HEK293T (cell line): ENCODE measurements around the gene ISLR.

Experiments used
- CTCF ChIA-PET: fragments of 350-600 bp; formaldehyde crosslinking; extraction: SDS; loops from one replicate; lab custom pipeline; 2021; ENCODE audit warnings: antibody characterized with exemption, inconsistent platforms; lab: Yijun Ruan, JAX
- POLR2A ChIA-PET: fragments of 350-600 bp; formaldehyde crosslinking; extraction: SDS; loops from one replicate; lab custom pipeline; 2020; ENCODE audit warnings: antibody characterized with exemption, inconsistent platforms; lab: Yijun Ruan, JAX
- DNase-seq: peaks from one replicate; pipeline ENCODE4 v3.0.0; 2012; ENCODE audit warnings: mixed read lengths; ENCODE audit errors: extremely low spot score
- ARNT ChIP-seq: fragments of 450-650 bp; IDR thresholded peaks from 2 replicates; pipeline ENCODE4 v1.6.1; 2017; ENCODE audit warnings: mild to moderate bottlenecking
- BHLHE40 ChIP-seq: fragments of 450-650 bp; IDR thresholded peaks from 2 replicates; pipeline ENCODE4 v1.6.1; 2016; ENCODE audit warnings: mild to moderate bottlenecking, moderate library complexity, borderline replicate concordance
- CTBP1 ChIP-seq: fragments of 450-650 bp; IDR thresholded peaks from 2 replicates; pipeline ENCODE4 v1.6.1; 2016; ENCODE audit warnings: borderline replicate concordance
- ELF4 ChIP-seq: fragments of 450-650 bp; IDR thresholded peaks from 2 replicates; pipeline ENCODE4 v1.6.1; 2017; ENCODE audit warnings: antibody characterized with exemption
- FOXA1 ChIP-seq: fragments of 450-650 bp; IDR thresholded peaks from 2 replicates; pipeline ENCODE4 v1.6.1; 2016; ENCODE audit warnings: mild to moderate bottlenecking
- FOXK2 ChIP-seq: fragments of 450-650 bp; IDR thresholded peaks from 2 replicates; pipeline ENCODE4 v1.6.1; 2016; ENCODE audit warnings: mild to moderate bottlenecking
- FOXM1 ChIP-seq: fragments of 450-650 bp; IDR thresholded peaks from 2 replicates; pipeline ENCODE4 v1.6.1; 2017; ENCODE audit warnings: mild to moderate bottlenecking, borderline replicate concordance
- HDGF ChIP-seq: fragments of 450-650 bp; IDR thresholded peaks from 2 replicates; pipeline ENCODE4 v1.6.1; 2017; ENCODE audit warnings: antibody characterized with exemption, borderline replicate concordance
- L3MBTL2 ChIP-seq: fragments of 450-650 bp; conservative IDR thresholded peaks from 2 replicates; pipeline ENCODE4 v1.6.1; 2016; ENCODE audit warnings: mild to moderate bottlenecking
- LEF1 ChIP-seq: fragments of 450-650 bp; IDR thresholded peaks from 2 replicates; pipeline ENCODE4 v1.6.1; 2017; ENCODE audit warnings: mild to moderate bottlenecking, borderline replicate concordance
- NFRKB ChIP-seq: fragments of 450-650 bp; IDR thresholded peaks from 2 replicates; pipeline ENCODE4 v1.6.1; 2016; ENCODE audit warnings: mild to moderate bottlenecking, moderate library complexity
- PKNOX1 ChIP-seq: fragments of 450-650 bp; IDR thresholded peaks from 2 replicates; pipeline ENCODE4 v1.6.1; 2016
- SP1 ChIP-seq: fragments of 450-650 bp; IDR thresholded peaks from 2 replicates; pipeline ENCODE4 v1.6.1; 2017
- SUZ12 ChIP-seq: fragments of 450-650 bp; IDR thresholded peaks from 2 replicates; pipeline ENCODE4 v1.6.1; 2016; ENCODE audit warnings: mild to moderate bottlenecking
- TARDBP ChIP-seq: fragments of 450-650 bp; IDR thresholded peaks from 2 replicates; pipeline ENCODE4 v1.6.1; 2016
- ZNF384 ChIP-seq: fragments of 450-650 bp; IDR thresholded peaks from 2 replicates; pipeline ENCODE4 v1.6.1; 2016

Gene ISLR

GRCh38 chr15:74137537-74137894, 36.0 kb upstream of the ISLR start:
- ChIA-PET CTCF (interaction anchor here (0.7 kb wide), 1 partner anchor 108 kb away, joined by 3 read pairs; no protein-coding TSS in a partner anchor), POLR2A (no interaction called here)
- TF ChIP-seq SUZ12 (no peak), LEF1 (no peak), SP1 (no peak), NFRKB (no peak), ELF4 (no peak), CTBP1 (no peak), BHLHE40 (no peak), ARNT (no peak), FOXA1 (no peak), FOXM1 (no peak), TARDBP (no peak), L3MBTL2 (no peak), PKNOX1 (no peak), ZNF384 (no peak), HDGF (no peak), FOXK2 (no peak)
- DNase-seq: no peak

- DNase-seq: no peak
- ChIA-PET POLR2A (no interaction called here), CTCF (interaction anchor here (1.1 kb wide), 1 partner anchor 11 kb away, joined by 4 read pairs; no protein-coding TSS in a partner anchor)
- TF ChIP-seq ELF4: no peak
- no peak for TF ChIP-seq CTBP1
Measured at GRCh38 chr15:74138642-74139041, 34.9 kb upstream of the ISLR start.

DNA sequence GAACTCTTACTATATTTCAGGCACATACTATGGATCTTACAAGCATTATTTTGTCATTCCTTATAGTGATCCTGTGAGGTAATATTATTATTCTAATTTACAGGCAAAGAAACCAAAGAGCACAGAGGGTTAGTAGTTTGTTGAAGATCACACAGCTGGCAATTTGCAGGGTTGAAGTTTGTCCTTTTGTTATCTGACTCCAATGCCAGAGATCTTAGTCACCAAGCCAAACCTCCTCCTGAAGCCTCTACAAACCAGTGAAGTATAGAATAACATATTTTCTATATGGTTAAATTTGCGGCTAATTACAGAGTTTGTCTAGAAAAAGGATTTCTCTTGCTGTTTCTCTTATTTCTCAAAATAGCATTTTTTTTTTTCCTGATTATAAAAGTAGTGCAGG, 31.9 kb upstream of the ISLR start:
- no peak for TF ChIP-seq NFRKB
- no peak for TF ChIP-seq HDGF
- TF ChIP-seq PKNOX1: no peak
- no peak for TF ChIP-seq SUZ12
- TF ChIP-seq TARDBP: no peak
- POLR2A ChIA-PET: no interaction called here
- CTCF ChIA-PET: no interaction called here
- no peak for DNase-seq

GRCh38 chr15:74144153-74144775, 29.2 kb upstream of the ISLR start:
- DNase-seq: peak; percentile 39
- TF ChIP-seq FOXM1 (no peak), FOXA1 (no peak), PKNOX1 (no peak), L3MBTL2 (no peak), SUZ12 (no peak), CTBP1 (no peak), ELF4 (no peak), SP1 (no peak), ARNT (no peak), NFRKB (no peak), ZNF384 (no peak), HDGF (no peak), LEF1 (no peak)
- POLR2A ChIA-PET: interaction anchor here (1.1 to 1.4 kb wide), 2 partner anchors 9 to 12 kb away, joined by 3 to 6 read pairs; no protein-coding TSS in a partner anchor
- CTCF ChIA-PET: interaction anchor here (0.6 to 1.8 kb wide), 7 partner anchors 15 to 342 kb away, joined by 3 to 9 read pairs (median 5); partner anchors contain the start of gene STRA6

DNA sequence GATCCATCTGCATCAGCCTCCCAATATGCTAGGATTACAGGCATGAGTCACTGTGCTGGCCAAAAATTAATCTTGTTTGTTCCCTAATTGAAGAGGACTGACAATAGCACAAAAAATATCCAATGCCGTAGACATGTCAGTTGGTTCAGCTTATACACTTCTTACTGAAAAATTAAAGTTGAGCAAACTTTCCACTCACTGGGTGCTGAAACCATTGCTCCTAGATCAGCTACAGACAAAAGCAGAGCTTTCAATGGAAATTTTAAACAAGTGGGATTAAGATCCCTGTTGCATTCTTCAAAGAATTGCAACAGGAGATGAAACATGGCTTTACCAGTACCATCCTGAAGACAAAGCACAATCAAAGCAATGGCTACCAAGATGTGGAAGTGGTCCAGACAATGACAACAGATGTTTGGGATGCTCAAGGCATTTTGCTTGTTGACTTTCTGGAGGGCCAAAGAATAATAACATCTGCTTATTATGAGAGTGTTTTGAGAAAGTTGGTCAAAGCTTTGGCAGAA, 27.2 kb upstream of the ISLR start:
- no peak for DNase-seq
- POLR2A ChIA-PET: no interaction called here
- CTCF ChIA-PET: interaction anchor here (0.6 kb wide), 1 partner anchor 1663 kb away, joined by 3 read pairs; no protein-coding TSS in a partner anchor
- TF ChIP-seq ARNT (no peak), NFRKB (no peak), FOXA1 (no peak), FOXM1 (no peak), FOXK2 (no peak), LEF1 (no peak), PKNOX1 (no peak), SP1 (no peak), TARDBP (no peak), HDGF (no peak), ZNF384 (no peak), SUZ12 (no peak), BHLHE40 (no peak), ELF4 (no peak), L3MBTL2 (no peak), CTBP1 (no peak)

DNA sequence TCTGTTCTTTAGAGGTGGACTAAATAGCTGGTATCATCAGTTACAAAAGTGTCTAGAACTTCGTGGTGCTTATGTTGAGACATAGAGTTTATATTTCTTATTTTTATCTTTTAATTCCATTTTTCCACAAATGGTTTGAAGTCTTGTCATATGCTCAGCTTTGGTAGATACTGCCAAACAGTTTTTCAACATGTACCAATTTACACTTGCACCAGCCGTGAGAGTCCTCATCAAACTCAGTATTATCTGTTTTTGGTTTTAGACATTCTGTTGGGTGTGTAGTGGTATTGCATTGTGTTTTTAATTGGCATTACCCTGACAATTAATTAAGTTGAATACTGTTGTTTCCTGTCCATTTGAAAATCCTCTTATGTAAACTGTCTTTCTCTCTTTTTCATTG, 26.5 kb upstream of the ISLR start:
- ChIA-PET POLR2A (no interaction called here), CTCF (no interaction called here)
- no peak for TF ChIP-seq LEF1
- no peak for TF ChIP-seq CTBP1
- TF ChIP-seq ARNT: no peak
- TF ChIP-seq ELF4: no peak
- DNase-seq: no peak
